Mesendoderm (in vitro differentiated cells): ENCODE results near the gene INTS3.

Source experiments
- DNase-seq: peaks from one replicate; pipeline ENCODE4 v3.0.0; 2013
- H2AK5ac ChIP-seq: 2 replicates; pipeline ENCODE4 v1.6.1; 2013; ENCODE audit warnings: low read length, inconsistent platforms
- H2BK120ac ChIP-seq: 2 replicates; pipeline ENCODE4 v1.6.1; 2013; ENCODE audit warnings: low read depth, mild to moderate bottlenecking, low read length, moderate library complexity, mixed read lengths
- H2BK15ac ChIP-seq: replicated peaks from 2 replicates; pipeline ENCODE4 v1.6.1; 2013; ENCODE audit warnings: low read depth, mild to moderate bottlenecking, moderate library complexity
- H2BK5ac ChIP-seq: 2 replicates; pipeline ENCODE4 v1.6.1; 2013; ENCODE audit warnings: low read length, inconsistent platforms
- H3K18ac ChIP-seq: 2 replicates; pipeline ENCODE4 v1.6.1; 2013; ENCODE audit warnings: mild to moderate bottlenecking, low read length, mixed read lengths
- H3K23ac ChIP-seq: one replicate; pipeline ENCODE4 v1.6.1; 2013; ENCODE audit warnings: low read length
- H3K27ac ChIP-seq: 2 replicates; pipeline ENCODE4 v1.5.1; 2013; ENCODE audit warnings: low read depth, mild to moderate bottlenecking, inconsistent platforms, low read length, moderate library complexity
- H3K27me3 ChIP-seq: 2 replicates; pipeline ENCODE4 v1.6.1; 2013; ENCODE audit warnings: low read length, control low read depth, mild to moderate bottlenecking, inconsistent platforms; ENCODE audit not compliant: insufficient read depth, poor library complexity
- H3K36me3 ChIP-seq: 2 replicates; pipeline ENCODE4 v1.6.1; 2013; ENCODE audit warnings: low read length, inconsistent platforms; ENCODE audit not compliant: control insufficient read depth, insufficient read depth
- H3K4ac ChIP-seq: one replicate; pipeline ENCODE4 v1.6.1; 2013; ENCODE audit warnings: low read depth, mild to moderate bottlenecking, low read length, moderate library complexity
- H3K4me1 ChIP-seq: 2 replicates; pipeline ENCODE4 v1.6.1; 2013; ENCODE audit warnings: low read depth, low read length, inconsistent platforms; ENCODE audit not compliant: control insufficient read depth
- H3K4me2 ChIP-seq: 2 replicates; pipeline ENCODE4 v1.6.1; 2013; ENCODE audit warnings: low read length
- H3K4me3 ChIP-seq: 2 replicates; pipeline ENCODE4 v1.5.1; 2013; ENCODE audit warnings: mild to moderate bottlenecking, low read length
- H3K56ac ChIP-seq: one replicate; pipeline ENCODE4 v1.6.1; 2013; ENCODE audit warnings: low read length
- H3K79me1 ChIP-seq: 2 replicates; pipeline ENCODE4 v1.6.1; 2013; ENCODE audit warnings: low read length, inconsistent platforms
- H3K79me2 ChIP-seq: 2 replicates; pipeline ENCODE4 v1.6.1; 2013; ENCODE audit warnings: mild to moderate bottlenecking, low read length; ENCODE audit not compliant: control insufficient read depth, insufficient read depth
- H3K9ac ChIP-seq: 2 replicates; pipeline ENCODE4 v1.6.1; 2013; ENCODE audit warnings: low read length, inconsistent platforms
- H4K5ac ChIP-seq: one replicate; pipeline ENCODE4 v1.6.1; 2013; ENCODE audit warnings: low read length
- H4K8ac ChIP-seq: one replicate; pipeline ENCODE4 v1.6.1; 2013; ENCODE audit warnings: low read depth, mild to moderate bottlenecking, control low read depth, low read length, moderate library complexity
- WGBS: extraction: QIAGEN DNeasy Blood & Tissue Kit; methylation state at CpG from one replicate; pipeline ENCODE4 v1.1.7; 2013; ENCODE audit warnings: low lambda C conversion rate, missing lambda C conversion rate; ENCODE audit not compliant: insufficient coverage; ENCODE audit errors: extremely low coverage; 5-methylcytosine and 5-hydroxymethylcytosine counted together

INTS3 gene

DNA sequence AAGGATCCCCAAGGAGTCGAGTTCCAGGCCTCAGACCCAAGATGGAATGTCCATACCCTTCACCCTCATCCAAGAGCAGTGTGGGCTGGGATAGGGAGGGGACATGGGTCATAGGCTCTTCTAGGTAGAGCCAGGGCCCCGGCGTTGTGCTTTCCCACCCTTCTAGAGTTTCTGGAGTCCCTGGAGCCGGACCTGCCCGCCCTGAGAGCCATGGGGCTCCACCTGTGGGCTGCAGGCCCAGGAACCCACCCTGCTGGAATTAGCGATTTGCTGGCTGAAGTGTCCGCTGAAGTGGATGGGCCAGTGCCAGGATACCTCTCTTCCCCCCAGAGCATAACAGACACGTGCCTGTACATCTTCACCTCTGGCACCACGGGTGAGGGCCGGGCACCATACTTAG is 48.5 kb downstream of the INTS3 start:
- peak overlapping the region; percentile 74 for H3K56ac ChIP-seq
- H3K9ac ChIP-seq: peak overlapping the region; percentile 44
- H3K27me3 ChIP-seq: no peaks in the 10 kb centered on the region
- no peak overlapping the region for H4K8ac ChIP-seq
- no peak overlapping the region for H3K27ac ChIP-seq
- H2AK5ac ChIP-seq: peak overlapping the region; percentile 25
- no peaks in the 10 kb centered on the region for H3K79me2 ChIP-seq
- no peak overlapping the region for H3K23ac ChIP-seq
- H3K4me1 ChIP-seq: peaks cover 6% of the 10 kb centered on the region
- no peak overlapping the region for H3K4ac ChIP-seq
- H2BK120ac ChIP-seq: no peak overlapping the region
- no peak overlapping the region for H4K5ac ChIP-seq
- H2BK15ac ChIP-seq: no peak overlapping the region
- H3K36me3 ChIP-seq: peaks cover 6% of the 10 kb centered on the region
- WGBS: no CpG with 5 or more reads among the region's 10 CpGs
- H3K18ac ChIP-seq: no peak overlapping the region
- DNase-seq: no peak
- H3K79me1 ChIP-seq: peaks cover 9% of the 10 kb centered on the region
- H2BK5ac ChIP-seq: no peak overlapping the region
- H3K4me2 ChIP-seq: peak overlapping the region; percentile 21
- H3K4me3 ChIP-seq: peak overlapping the region; percentile 13

DNA sequence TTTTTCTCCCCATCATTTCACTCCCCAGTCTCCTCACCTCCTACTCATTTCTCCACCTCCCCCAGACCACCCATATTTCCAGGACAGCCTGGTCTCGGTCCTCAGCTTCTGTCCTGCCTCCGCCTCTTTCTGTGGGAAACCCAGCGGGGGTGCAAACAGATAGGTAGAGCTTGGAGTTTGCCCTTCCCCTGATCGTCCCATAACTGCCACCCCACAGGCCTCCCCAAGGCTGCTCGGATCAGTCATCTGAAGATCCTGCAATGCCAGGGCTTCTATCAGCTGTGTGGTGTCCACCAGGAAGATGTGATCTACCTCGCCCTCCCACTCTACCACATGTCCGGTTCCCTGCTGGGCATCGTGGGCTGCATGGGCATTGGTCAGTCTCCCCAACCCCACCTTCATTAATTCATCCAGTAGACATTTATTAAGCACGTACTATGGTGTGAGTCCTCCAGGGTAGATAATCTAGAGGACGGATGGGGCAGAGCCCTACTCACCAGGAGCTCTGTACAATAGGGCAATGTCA is 49.1 kb downstream of the INTS3 start:
- Histone ChIP-seq H3K79me1 (peaks cover 9% of the 10 kb centered on the region), H2BK5ac (no peak overlapping the region), H3K4me1 (peaks cover 6% of the 10 kb centered on the region), H3K4ac (no peak overlapping the region), H3K4me3 (no peak overlapping the region), H3K56ac (peak overlapping the region; percentile 74), H3K27me3 (no peaks in the 10 kb centered on the region), H4K8ac (no peak overlapping the region), H3K4me2 (no peak overlapping the region), H3K18ac (no peak overlapping the region), H4K5ac (no peak overlapping the region), H3K9ac (peak overlapping the region; percentile 44), H2AK5ac (no peak overlapping the region), H3K36me3 (peaks cover 6% of the 10 kb centered on the region), H3K23ac (no peak overlapping the region), H3K79me2 (no peaks in the 10 kb centered on the region), H2BK120ac (no peak overlapping the region), H2BK15ac (no peak overlapping the region), H3K27ac (no peak overlapping the region)
- DNase-seq: no peak
- WGBS: no CpG with 5 or more reads among the region's 10 CpGs

DNA sequence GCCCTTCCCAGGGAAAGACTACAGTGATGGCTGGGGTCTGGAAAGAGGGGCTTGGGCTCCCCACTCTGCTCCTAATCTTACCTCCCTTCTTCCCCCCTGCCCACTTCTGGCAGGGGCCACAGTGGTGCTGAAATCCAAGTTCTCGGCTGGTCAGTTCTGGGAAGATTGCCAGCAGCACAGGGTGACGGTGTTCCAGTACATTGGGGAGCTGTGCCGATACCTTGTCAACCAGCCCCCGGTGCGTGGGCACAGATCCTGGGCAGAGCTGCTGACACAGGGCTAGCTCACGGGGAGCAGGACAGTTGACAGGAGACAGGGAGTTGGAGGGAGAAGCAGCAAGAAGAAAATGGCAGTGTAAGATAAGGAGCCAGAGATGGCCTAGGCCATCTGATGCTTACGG is 49.8 kb downstream of the INTS3 start:
- no CpG with 5 or more reads among the region's 7 CpGs for WGBS
- Histone ChIP-seq H3K4me2 (no peak overlapping the region), H3K79me1 (peaks cover 9% of the 10 kb centered on the region), H4K8ac (no peak overlapping the region), H3K56ac (no peak overlapping the region), H3K9ac (no peak overlapping the region), H3K4ac (no peak overlapping the region), H3K27ac (no peak overlapping the region), H2BK120ac (no peak overlapping the region), H2AK5ac (no peak overlapping the region), H2BK15ac (no peak overlapping the region), H4K5ac (no peak overlapping the region), H3K4me1 (peaks cover 6% of the 10 kb centered on the region), H2BK5ac (no peak overlapping the region), H3K18ac (no peak overlapping the region), H3K36me3 (peaks cover under 1% of the 10 kb centered on the region), H3K79me2 (no peaks in the 10 kb centered on the region), H3K23ac (no peak overlapping the region), H3K27me3 (no peaks in the 10 kb centered on the region), H3K4me3 (no peak overlapping the region)
- DNase-seq: no peak

DNA sequence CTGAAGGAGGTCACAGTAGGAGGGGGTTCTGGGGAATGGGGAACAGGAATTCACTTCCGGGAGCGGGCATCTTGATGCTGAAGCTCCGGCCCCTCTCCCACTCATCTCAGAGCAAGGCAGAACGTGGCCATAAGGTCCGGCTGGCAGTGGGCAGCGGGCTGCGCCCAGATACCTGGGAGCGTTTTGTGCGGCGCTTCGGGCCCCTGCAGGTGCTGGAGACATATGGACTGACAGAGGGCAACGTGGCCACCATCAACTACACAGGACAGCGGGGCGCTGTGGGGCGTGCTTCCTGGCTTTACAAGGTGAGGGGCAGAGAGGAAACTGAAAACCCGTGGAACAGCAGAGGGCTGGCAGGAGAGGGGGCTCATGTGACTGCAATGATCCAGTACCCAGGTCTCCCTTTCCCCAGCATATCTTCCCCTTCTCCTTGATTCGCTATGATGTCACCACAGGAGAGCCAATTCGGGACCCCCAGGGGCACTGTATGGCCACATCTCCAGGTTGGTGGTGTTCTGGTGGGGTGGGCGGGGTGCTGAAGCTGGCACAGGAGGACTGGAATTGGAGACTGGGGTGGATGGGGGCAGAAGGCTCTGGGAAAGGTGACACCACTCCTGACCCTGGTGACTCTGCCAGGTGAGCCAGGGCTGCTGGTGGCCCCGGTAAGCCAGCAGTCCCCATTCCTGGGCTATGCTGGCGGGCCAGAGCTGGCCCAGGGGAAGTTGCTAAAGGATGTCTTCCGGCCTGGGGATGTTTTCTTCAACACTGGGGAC is 50.4 kb downstream of the INTS3 start:
- no peak overlapping the region for H2BK15ac ChIP-seq
- no peak overlapping the region for H3K23ac ChIP-seq
- H3K4ac ChIP-seq: no peak overlapping the region
- H3K36me3 ChIP-seq: no peaks in the 10 kb centered on the region
- no peak overlapping the region for H4K5ac ChIP-seq
- no peak overlapping the region for H2BK120ac ChIP-seq
- H2AK5ac ChIP-seq: no peak overlapping the region
- peaks cover 9% of the 10 kb centered on the region for H3K79me1 ChIP-seq
- H2BK5ac ChIP-seq: no peak overlapping the region
- no peak overlapping the region for H4K8ac ChIP-seq
- DNase-seq: no peak
- no peak overlapping the region for H3K27ac ChIP-seq
- no peaks in the 10 kb centered on the region for H3K79me2 ChIP-seq
- H3K27me3 ChIP-seq: no peaks in the 10 kb centered on the region
- H3K4me2 ChIP-seq: no peak overlapping the region
- WGBS: no CpG with 5 or more reads among the region's 22 CpGs
- no peak overlapping the region for H3K56ac ChIP-seq
- peaks cover 6% of the 10 kb centered on the region for H3K4me1 ChIP-seq
- no peak overlapping the region for H3K4me3 ChIP-seq
- H3K9ac ChIP-seq: no peak overlapping the region
- H3K18ac ChIP-seq: no peak overlapping the region

DNA sequence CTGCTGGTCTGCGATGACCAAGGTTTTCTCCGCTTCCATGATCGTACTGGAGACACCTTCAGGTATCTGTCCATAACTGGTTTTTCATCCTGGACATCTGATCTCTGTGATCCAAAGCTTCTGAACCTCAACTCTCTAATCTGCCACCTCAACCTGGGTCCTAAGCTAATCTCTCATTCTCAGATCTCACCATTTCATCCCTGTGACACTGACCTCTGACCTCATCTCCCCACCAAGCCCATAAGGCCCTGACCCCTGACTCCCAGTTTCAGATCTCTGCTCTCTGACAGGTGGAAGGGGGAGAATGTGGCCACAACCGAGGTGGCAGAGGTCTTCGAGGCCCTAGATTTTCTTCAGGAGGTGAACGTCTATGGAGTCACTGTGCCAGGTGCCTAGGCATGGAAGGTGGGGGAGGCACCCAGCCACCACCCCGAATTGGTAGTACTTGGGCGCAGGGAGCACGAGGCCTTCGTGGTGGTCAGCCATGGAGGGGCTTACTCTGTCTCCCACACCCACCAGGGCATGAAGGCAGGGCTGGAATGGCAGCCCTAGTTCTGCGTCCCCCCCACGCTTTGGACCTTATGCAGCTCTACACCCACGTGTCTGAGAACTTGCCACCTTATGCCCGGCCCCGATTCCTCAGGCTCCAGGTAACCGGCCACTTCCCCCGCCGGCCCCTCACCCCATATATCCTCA is 51.1 kb downstream of the INTS3 start:
- H3K56ac ChIP-seq: no peak overlapping the region
- no peak overlapping the region for H3K9ac ChIP-seq
- H3K4me1 ChIP-seq: peaks cover 6% of the 10 kb centered on the region
- H3K4ac ChIP-seq: no peak overlapping the region
- H3K79me1 ChIP-seq: peaks cover 9% of the 10 kb centered on the region
- DNase-seq: no peak
- no peak overlapping the region for H4K8ac ChIP-seq
- H3K18ac ChIP-seq: no peak overlapping the region
- H3K4me2 ChIP-seq: no peak overlapping the region
- no peak overlapping the region for H2AK5ac ChIP-seq
- no peak overlapping the region for H3K27ac ChIP-seq
- no peak overlapping the region for H3K23ac ChIP-seq
- H3K4me3 ChIP-seq: no peak overlapping the region
- no peak overlapping the region for H2BK5ac ChIP-seq
- H2BK15ac ChIP-seq: no peak overlapping the region
- no peak overlapping the region for H4K5ac ChIP-seq
- no peaks in the 10 kb centered on the region for H3K79me2 ChIP-seq
- no peak overlapping the region for H2BK120ac ChIP-seq
- WGBS: no CpG with 5 or more reads among the region's 18 CpGs
- H3K36me3 ChIP-seq: no peaks in the 10 kb centered on the region
- no peaks in the 10 kb centered on the region for H3K27me3 ChIP-seq
